Stimulated activated CD8-positive, alpha-beta memory T cell treated with anti-CD3 and anti-CD28 coated beads, Interleukin-4, amount 100 ng/mL, for 1 hour (primary cell): ENCODE data around the gene BTBD9.

Source experiments
- DNase-seq, 2 donors: peaks; one replicate each; pipeline ENCODE4 v3.0.0-alpha.2; 2020; ENCODE audit warnings: low read depth in 2 of 2, low spot score in 1 of 2

BTBD9 gene

GRCh38 chr6:38262026-38262425, 377.7 kb downstream of the BTBD9 start:
- DNase-seq, result no peak

GRCh38 chr6:38261626-38262025, 378.1 kb downstream of the BTBD9 start:
- DNase-seq, result no peak

DNA sequence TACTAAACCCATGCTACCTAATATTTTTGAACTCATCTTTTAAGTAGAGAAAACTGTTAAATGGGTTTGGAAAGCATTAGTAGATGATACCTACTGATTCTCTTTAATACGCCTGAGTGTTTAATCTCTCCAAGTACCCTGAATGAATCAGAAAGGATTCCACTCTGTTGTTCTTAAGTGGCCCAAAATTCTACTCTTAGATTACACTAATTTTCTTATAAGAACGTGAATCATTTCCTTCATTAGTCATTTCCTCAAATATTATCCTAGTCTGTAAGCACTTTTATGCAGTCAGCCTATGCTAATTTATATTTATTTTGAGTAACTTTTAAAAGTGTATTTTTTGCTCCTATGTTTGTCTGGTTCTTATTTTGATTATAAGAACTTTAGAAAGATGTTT, 380.0 kb downstream of the BTBD9 start:
- no peak for DNase-seq

DNA sequence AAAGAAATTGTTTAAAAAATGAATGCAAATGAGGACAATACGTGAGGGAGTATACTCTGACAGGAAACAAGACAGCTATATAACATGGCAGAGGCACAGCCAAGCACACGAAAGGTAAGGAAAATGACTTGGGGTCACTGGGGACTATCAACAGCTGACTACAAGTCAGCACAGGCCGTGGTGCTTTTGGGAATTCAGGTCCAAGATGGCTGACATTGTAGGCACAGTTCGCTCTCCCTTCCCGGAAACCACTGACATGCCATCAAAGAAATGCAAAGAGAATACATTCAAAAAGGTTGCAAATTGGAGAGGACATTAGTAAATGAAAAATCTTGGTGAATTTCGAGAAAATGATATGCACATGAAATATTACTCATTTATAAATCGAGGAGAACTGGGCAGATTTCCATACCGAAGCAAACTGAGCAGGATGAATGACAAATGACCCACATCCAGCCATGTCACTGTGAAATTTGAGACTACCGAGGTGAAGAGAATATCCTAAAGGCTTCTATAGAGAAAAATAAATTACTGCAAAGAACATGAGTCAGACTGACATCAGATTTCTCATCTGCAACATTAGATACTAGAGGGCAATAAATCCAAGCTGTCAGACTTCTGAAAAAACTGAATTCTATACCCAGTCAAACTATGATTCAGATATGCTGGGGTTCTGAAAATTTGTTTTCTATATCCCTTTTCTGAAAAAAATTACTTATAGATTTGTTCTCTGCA, 391.1 kb downstream of the BTBD9 start:
- no peak for DNase-seq

- DNase-seq, result no peak
These were observed 394.4 kb downstream of the BTBD9 start for GRCh38 chr6:38245295-38245694.

DNA sequence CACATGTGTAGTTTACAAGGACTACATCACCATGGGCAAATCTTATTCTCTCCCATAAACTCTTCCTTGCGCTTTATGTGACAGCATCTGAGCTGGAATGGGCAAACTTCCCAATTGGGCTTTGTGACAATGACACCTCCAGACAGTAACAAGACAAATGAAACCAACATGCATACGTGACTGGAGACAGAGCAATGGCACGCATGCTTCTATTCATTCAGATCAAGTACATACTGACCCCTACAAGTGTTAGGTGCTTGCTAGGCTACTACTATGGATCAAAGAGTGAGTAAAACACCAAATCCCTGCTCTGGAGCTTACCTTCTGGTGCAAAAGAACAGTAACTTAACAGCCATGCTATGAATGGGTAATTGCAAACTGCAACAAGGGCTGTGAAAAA, 394.9 kb downstream of the BTBD9 start:
- no peak for DNase-seq

DNA sequence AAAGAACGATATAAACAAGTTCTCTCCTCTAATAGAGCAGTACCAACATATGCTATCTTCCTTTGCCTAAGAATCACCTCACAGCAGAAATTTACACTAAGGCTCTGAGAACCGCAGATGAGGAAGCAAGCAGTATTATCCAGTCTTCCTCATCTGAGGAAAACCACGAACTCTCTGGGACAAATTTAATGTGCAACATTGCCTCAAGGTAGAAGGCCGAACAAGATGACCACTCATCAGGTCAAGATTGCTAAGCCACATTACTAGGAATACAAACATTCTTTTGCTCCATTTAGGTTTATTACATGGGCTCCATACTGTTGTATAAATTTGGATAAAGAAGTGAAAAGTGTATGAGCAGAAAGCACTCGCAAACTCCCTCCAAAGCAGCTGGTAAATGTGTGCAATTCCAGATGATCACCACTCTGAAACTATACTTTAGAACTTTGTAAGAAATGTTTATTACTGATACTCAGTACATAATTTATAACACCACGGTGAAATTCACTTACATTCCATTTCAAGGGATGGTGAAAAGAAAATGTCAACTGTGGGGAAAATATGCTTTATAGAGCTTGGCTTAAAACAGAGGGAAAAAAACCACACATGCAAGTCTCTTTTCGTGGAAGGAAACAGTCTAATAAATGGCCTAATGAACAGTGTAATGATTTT, 398.4 kb downstream of the BTBD9 start:
- DNase-seq, result no peak

DNA sequence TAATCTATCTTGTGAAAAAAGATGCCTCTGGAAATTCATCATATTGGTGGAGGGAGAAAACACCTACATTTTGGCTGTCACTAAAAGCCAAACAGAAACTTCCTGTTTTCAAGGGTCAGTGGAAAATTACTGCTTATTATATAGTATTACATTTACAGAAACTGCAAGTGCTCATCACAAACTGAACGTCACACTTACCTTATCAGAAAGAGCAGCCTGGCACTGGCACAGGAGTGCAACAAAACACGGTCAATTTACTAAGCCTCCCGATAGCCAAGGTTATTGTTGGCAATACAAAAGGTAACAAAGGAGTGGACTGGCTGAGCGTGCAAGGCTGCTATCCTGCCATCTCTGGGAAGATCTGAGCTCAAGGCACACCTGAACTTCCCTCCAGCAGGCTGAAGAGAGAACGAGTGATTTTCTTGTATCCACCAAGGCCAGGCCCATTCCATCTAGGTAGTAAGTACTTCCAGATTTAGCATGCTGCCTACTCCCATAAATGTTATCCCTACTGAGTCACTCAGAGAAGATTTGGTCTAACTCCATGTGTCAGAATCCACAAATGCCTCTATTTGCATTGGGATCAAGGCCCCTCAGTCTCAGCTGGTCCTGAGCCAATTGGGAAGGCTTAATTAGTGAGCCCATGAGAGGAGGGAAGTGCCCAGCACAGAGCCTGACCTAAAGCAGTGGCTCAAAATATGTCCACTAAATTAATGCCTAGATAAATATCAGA, 399.8 kb downstream of the BTBD9 start:
- no peak for DNase-seq

- DNase-seq, result no peak
These were observed 403.1 kb downstream of the BTBD9 start for GRCh38 chr6:38236631-38237030.

DNA sequence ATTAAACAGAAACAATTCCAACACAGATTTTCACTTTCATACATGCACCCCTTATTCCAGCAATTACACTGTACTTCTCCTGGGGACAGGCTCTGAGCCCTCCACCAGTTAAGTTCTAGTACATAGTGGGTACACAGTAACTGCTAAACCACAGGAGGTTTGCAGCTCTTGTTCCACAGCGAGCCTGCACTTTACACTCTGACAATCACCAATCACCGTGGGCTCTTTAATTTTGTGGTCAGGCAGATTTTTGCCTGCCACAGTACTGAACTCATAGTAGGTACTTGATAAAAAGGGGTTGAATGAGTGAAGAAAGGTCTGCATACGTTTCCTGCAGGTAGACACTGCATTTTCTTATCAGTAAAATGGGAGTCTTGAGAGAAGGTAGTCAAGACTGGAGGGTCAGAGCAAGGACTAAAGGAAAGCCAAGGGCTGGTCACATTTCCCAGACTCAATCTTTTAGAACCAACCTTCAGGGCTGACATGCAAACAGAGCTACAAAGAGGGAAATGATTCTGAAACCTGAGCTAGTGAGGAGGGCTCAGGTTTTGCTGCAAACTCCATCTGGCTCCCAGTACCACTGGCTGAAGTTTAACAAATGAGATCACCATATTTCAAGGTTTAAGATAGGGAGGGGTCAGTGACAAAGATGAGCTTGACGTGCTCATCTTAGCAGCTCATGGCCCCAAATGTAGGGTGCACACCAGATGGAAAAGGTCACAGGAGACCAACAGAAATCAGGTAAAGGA, 404.6 kb downstream of the BTBD9 start:
- DNase-seq, result no peak

- no peak for DNase-seq
These were observed 405.6 kb downstream of the BTBD9 start for GRCh38 chr6:38234141-38234540.

DNA sequence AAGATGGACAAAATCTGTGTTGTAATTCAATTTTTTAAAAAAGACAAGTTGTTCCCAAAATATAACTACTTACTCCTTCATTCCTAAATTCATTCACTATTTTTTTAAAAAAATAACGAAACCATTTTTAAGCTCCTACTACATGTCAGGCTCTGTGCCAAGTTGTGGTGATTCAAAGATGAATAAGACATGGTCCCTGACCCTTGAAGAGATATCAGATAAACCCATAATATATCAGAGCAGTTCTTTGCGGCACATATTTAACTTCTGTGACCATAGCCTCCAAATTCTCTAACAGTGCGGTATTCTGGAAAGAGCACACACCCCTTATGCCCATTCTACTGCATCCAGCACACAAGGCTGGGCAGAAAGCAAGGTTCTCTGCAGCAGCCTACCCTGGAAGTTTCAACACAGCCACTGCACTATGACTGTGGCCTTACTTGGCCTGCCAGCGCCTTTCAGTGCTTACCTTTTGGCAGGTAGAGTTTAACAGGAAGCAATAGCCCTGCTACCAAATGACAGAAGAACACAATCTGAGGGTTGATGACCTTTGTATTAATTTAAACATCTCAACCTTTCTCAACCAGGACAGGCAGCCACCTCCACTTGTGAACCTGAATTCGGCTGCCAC, 406.5 kb downstream of the BTBD9 start:
- DNase-seq, result no peak

GRCh38 chr6:38225766-38226165, 414.0 kb downstream of the BTBD9 start:
- no peak for DNase-seq

DNA sequence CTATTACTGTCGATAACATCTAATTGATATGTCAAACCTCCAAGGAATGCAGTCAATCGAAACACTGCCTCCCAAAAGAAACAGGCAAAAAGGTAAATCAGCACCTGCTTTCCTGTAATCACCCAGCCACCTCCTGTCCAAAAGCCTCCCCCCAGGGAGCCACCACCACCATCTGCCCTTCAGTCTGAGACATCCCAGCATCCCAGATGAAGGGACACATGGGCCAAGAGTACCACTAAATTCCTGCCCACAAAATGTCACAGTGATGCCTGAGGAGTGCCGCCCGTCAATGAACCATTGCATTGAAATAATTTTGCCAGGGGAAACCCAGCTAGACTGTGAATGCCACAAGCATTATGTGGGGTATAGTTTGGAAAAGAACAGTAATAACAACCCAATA, 418.5 kb downstream of the BTBD9 start:
- DNase-seq, result no peak

- no peak for DNase-seq
These were observed 419.5 kb downstream of the BTBD9 start for GRCh38 chr6:38220069-38220723.

DNA sequence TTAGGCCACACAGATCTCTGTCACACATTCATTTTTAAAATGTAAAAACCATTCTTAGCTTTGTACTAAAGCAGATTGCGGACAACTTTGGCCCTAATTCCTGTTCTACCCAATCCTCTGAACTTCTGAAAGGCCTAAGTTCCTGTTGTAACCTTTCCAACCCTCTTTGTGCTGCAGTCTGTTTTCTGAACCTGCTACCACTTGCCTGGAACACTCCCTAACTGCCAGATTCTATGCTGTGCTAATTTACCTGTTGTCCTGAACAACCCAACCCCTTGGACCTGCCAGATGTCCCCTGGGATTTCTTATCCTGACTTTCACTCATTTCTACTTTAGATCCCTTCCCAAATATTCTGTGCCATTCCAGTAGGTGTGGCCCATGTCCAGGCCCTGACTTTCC, 421.5 kb downstream of the BTBD9 start:
- DNase-seq, result no peak

GRCh38 chr6:38216451-38216850, 423.3 kb downstream of the BTBD9 start:
- DNase-seq, result no peak

- DNase-seq, result no peak
These were observed 423.9 kb downstream of the BTBD9 start for GRCh38 chr6:38215651-38216311.

GRCh38 chr6:38215225-38215624, 424.5 kb downstream of the BTBD9 start:
- DNase-seq, result no peak

- no peak for DNase-seq
These were observed 425.6 kb downstream of the BTBD9 start for GRCh38 chr6:38214159-38214558.
